HEK293T (cell line): ENCODE data around the gene CCNA1.

Source experiments
- FOXM1 ChIP-seq: fragments of 450-650 bp; IDR thresholded peaks from 2 replicates; pipeline ENCODE4 v1.6.1; 2017; ENCODE audit warnings: mild to moderate bottlenecking, borderline replicate concordance
- L3MBTL2 ChIP-seq: fragments of 450-650 bp; conservative IDR thresholded peaks from 2 replicates; pipeline ENCODE4 v1.6.1; 2016; ENCODE audit warnings: mild to moderate bottlenecking

DNA sequence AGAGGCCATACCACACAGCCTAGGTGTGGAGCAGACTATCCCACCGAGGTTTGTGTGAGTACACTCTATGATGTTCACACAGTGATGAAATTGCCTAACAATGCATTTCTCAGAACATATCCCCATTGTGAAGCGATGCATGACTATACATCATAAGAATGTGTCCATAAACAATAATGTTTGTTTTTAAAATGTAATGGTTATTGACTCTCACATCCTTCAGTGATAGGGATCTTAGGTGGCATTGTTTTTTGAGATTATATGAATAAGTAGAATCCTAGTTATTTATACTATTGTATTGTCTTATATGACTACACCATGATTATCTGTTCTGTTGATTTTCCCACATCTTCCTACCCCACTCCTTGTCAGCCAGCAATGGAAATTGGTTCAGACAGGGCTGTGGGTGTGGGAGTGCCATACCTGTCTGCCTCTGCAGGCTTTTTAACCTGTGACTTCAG, 13.6 kb downstream of the CCNA1 start:
- no peak for TF ChIP-seq FOXM1
- no peak for TF ChIP-seq L3MBTL2
